ENCODE data around the gene FOXI1. TPM values are rescaled to one million over a fixed set of nuclear protein-coding genes. Genes with fewer than 3 reads are reported as not detected.

The FOXI1 gene
- total and polyA plus RNA-seq, 2 of the 13 experiments (the other 11 are each of a cell fraction or from before 2014, with no cell fraction given) = not detected

DNA sequence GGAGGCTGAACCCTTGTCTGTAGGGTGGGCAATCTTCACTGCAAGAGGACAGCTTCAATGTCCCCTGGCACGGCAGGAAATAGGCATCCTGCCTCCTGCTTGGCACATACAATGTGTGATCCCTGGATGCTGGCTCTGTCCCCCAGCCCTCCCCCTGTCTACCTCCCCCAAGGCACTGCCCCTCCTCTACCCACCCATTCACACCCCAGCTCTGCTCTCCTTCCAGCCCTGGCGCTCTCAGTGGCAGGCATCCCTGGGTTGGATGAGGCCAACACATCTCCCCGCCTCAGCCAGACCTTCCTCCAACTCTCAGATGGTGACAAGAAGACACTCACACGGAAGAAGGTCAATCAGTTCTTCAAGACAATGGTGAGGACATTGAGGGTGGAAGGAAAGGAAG, 24.1 kb upstream of the FOXI1 start (continued):
- TF ChIP-seq, protein P1, sequence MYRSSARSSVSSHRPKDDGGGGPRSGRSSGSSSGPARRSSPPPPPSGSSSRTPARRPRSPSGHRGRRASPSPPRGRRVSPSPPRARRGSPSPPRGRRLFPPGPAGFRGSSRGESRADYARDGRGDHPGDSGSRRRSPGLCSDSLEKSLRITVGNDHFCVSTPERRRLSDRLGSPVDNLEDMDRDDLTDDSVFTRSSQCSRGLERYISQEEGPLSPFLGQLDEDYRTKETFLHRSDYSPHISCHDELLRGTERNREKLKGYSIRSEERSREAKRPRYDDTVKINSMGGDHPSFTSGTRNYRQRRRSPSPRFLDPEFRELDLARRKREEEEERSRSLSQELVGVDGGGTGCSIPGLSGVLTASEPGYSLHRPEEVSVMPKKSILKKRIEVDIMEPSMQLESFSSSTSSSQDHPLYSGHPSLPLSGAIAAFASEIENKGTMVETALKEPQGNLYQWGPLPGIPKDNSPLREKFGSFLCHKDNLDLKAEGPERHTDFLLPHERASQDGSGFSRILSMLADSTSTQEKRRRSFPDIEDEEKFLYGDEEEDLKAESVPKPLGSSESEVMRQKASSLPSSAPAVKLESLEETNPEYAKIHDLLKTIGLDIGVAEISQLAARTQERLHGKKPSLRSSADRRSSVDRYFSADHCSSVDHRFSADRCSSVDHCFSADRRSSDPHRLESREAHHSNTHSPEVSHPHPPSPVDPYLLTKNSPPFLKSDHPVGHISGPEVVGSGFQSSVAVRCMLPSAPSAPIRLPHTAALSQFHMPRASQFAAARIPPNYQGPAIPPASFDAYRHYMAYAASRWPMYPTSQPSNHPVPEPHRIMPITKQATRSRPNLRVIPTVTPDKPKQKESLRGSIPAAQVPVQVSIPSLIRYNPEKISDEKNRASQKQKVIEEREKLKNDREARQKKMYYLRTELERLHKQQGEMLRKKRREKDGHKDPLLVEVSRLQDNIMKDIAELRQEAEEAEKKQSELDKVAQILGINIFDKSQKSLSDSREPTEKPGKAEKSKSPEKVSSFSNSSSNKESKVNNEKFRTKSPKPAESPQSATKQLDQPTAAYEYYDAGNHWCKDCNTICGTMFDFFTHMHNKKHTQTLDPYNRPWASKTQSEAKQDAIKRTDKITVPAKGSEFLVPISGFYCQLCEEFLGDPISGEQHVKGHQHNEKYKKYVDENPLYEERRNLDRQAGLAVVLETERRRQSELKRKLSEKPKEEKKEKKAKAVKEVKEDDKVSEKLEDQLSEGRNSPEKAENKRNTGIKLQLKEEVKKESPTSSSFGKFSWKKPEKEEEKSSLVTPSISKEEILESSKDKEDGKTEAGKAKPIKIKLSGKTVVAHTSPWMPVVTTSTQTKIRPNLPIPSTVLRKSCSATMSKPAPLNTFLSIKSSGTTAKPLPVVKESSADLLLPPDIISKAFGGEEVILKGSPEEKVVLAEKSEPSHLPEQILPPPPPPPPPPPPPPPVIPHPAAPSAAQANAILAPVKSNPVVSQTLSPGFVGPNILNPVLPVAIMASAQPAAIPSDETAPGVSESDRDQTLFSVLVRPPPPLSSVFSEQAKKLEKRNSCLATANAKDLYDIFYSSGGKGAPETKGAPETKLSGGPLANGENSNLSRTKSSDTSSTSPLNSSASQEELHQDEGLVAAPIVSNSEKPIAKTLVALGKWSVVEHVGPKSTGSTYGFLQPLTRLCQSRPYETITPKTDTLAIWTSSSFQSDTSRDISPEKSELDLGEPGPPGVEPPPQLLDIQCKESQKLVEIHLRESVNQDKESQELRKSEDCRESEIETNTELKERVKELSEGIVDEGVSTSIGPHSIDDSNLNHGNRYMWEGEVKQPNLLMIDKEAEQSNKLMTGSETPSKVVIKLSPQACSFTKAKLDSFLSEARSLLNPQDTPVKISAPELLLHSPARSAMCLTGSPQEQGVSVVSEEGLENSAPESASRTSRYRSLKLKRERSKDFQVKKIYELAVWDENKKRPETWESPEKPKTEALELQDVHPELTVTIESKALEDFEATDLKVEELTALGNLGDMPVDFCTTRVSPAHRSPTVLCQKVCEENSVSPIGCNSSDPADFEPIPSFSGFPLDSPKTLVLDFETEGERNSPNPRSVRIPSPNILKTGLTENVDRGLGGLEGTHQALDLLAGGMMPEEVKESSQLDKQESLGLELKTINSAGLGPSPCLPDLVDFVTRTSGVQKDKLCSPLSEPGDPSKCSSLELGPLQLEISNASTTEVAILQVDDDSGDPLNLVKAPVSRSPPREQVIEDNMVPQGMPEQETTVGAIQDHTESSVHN (CRISPR knock-in tag; IDR thresholded peaks at IDR 0.05) = no peak
- no peak for TF ChIP-seq RELA (CRISPR knock-in tag; IDR thresholded peaks at IDR 0.05)
- no peak for TF ChIP-seq SIN3B (IDR thresholded peaks at IDR 0.05; ENCODE audit: low read length)
- no peak for TF ChIP-seq ZMYM4 (CRISPR knock-in tag; IDR thresholded peaks at IDR 0.05)
- TF ChIP-seq, protein P2, sequence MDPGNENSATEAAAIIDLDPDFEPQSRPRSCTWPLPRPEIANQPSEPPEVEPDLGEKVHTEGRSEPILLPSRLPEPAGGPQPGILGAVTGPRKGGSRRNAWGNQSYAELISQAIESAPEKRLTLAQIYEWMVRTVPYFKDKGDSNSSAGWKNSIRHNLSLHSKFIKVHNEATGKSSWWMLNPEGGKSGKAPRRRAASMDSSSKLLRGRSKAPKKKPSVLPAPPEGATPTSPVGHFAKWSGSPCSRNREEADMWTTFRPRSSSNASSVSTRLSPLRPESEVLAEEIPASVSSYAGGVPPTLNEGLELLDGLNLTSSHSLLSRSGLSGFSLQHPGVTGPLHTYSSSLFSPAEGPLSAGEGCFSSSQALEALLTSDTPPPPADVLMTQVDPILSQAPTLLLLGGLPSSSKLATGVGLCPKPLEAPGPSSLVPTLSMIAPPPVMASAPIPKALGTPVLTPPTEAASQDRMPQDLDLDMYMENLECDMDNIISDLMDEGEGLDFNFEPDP (CRISPR knock-in tag; conservative IDR thresholded peaks at IDR 0.05) = no peak
- no peak for TF ChIP-seq NCOA2 (CRISPR knock-in tag; IDR thresholded peaks at IDR 0.05)
- no peak for TF ChIP-seq NRL (CRISPR knock-in tag; IDR thresholded peaks at IDR 0.05; ENCODE audit: borderline replicate concordance)
- no peak for TF ChIP-seq FOSL1 (CRISPR knock-in tag; IDR thresholded peaks at IDR 0.05; ENCODE audit: borderline replicate concordance)
- TF ChIP-seq PAX8 (CRISPR knock-in tag; IDR thresholded peaks at IDR 0.05; ENCODE audit: borderline replicate concordance) = no peak
- no peak for TF ChIP-seq FOXJ3 (CRISPR knock-in tag; IDR thresholded peaks at IDR 0.05; ENCODE audit: borderline replicate concordance)
- TF ChIP-seq ZKSCAN8 (CRISPR knock-in tag; IDR thresholded peaks at IDR 0.05; ENCODE audit: borderline replicate concordance) = no peak

Measured in HepG2 (cell line).